LNCaP clone FGC (cell line): ENCODE results near the gene NUP205.

ENCODE experiments used
- DNase-seq: peaks from one replicate; pipeline ENCODE4 v3.0.0-alpha.2; 2011; ENCODE audit warnings: low read depth
- H3K4me3 ChIP-seq: 2 replicates; pipeline ENCODE4 v1.5.1; 2011; ENCODE audit warnings: mild to moderate bottlenecking, low read depth, low read length, control low read depth
- TF ChIP-seq, protein P1 (sequence below): IDR thresholded peaks from 2 replicates; pipeline ENCODE4 v1.5.1; 2012; ENCODE audit warnings: mild to moderate bottlenecking; ENCODE audit not compliant: control insufficient read depth, insufficient read depth; ENCODE audit errors: extremely low read depth

The NUP205 gene

DNA sequence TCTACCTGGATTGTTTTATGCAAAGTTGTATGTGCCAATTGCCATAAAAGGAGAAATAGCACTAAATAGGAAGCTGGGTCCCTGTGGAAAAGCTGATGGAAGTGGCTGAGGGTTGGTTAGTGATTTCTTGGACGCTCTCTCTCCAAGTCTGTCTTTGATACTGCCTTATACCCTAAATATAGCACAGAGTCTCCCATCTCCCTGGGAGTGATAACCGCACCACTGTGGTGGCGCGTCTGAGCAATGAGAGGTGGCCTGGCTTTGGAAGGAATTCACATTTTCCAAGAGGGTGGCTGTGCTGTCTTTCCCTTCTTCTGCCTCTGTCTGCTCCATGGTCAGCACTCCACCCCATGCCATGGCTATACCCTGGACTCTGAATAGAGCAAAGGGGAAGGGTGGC lies 135.8 kb downstream of the NUP205 start:
- TF ChIP-seq, protein P1, sequence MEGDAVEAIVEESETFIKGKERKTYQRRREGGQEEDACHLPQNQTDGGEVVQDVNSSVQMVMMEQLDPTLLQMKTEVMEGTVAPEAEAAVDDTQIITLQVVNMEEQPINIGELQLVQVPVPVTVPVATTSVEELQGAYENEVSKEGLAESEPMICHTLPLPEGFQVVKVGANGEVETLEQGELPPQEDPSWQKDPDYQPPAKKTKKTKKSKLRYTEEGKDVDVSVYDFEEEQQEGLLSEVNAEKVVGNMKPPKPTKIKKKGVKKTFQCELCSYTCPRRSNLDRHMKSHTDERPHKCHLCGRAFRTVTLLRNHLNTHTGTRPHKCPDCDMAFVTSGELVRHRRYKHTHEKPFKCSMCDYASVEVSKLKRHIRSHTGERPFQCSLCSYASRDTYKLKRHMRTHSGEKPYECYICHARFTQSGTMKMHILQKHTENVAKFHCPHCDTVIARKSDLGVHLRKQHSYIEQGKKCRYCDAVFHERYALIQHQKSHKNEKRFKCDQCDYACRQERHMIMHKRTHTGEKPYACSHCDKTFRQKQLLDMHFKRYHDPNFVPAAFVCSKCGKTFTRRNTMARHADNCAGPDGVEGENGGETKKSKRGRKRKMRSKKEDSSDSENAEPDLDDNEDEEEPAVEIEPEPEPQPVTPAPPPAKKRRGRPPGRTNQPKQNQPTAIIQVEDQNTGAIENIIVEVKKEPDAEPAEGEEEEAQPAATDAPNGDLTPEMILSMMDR = no peak
- H3K4me3 ChIP-seq = no peak overlapping the region
- DNase-seq = no peak

DNA sequence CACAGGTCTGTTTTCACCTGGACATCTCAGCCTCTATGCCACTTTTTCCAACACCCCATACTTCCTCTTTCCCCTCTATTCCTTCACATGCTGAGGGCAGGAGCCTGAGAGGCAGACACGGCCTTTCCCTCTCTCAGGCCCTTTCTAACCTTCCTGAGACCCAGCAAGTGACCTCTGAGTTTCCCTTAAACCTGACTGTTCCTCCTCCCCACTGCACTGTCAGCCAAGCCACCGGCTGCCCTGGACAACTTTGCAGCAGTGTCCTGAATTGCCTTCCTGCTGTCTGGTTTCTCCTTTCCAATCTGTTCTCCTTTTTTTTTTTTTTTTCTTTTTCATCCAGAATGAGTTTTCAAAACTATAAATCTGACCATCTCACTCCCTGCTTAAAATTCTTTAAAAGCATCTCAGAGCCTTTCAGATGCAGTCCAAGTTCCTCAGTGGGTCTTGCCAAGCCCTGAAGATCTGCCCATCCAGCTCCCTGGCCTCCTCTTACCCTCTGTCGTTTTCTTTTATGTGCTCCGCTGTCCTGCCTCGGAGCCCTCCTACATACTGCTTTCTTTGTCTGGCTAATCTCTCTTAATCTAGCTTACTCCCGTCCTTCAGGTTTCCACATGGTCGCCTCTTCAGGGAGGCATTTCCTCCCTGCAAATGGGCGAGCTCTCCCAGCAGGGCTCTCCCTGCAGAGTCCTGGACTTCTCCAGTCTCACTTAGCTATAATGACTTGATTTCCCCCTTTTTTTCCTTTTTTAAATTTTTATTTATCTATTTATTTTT lies 139.7 kb downstream of the NUP205 start:
- no peak for DNase-seq
- H3K4me3 ChIP-seq = no peak overlapping the region
- TF ChIP-seq, protein P1 = no peak
